ENCODE results near the gene HES3.
"Not testable (repeated sequence)": the region's sequence is repeated elsewhere in the genome, so short reads cannot be mapped to it uniquely, and the experiment has no call there.

HES3 gene

DNA sequence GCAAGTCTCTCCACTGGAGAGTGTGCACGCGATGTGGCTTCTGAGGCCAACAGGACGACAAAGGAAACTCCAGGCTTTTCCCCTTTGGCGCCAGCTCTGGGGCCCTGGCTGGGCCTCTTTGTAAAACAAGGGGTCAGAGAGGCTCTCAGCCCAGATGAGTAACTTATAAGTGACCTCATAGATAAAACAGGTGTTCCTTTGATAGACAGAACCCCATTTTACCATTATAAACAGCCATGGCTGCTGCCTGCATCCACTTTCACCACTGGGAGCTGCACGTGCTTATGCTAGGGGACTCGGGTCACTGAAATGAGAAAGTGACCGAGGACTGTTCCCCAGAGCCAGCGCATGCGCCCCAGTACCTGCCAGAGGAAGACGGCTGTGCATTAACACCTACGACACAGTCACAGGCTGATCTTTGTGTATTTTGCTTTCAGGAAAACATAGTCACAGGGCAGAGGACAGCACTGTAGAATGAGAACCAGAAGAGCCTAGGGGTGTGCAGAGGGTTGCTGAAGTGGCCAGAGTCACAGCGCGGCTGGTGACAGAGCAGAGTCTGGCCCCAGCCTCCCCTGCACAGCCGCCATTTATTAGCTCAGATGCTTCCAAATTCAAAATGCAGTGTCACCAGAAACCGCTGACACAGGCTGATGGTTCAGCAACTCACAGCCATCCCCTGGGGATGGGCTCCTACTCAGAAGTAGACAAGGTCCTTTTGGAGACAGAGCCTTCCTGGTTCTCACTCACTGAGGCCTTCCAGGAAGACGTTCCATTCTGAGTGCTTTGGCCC lies 25.4 kb upstream of the HES3 start:
- Histone ChIP-seq H2AFZ (ENCODE audit: low read depth, low read length, severe bottlenecking) (no peak overlapping the region), H3K4me2 (ENCODE audit: low read depth, low read length, poor library complexity, severe bottlenecking) (no peak overlapping the region), H3K27me3 (ENCODE audit: low read length) (no peaks in the 10 kb centered on the region), H3K36me3 (ENCODE audit: low read length) (no peaks in the 10 kb centered on the region), H3K79me2 (ENCODE audit: insufficient read depth, low read length) (no peaks in the 10 kb centered on the region), H3F3A (ENCODE audit: insufficient read depth) (no peaks in the 10 kb centered on the region), H3K4me3 (ENCODE audit: insufficient read depth, low read length, poor library complexity, severe bottlenecking) (no peak overlapping the region), H3K9me3 (ENCODE audit: insufficient read depth, low read length) (no peaks in the 10 kb centered on the region), H3K9ac (ENCODE audit: low read length) (no peak overlapping the region), H4K20me1 (ENCODE audit: low read depth, low read length) (no peaks in the 10 kb centered on the region), H3K27ac (ENCODE audit: low read depth, low read length) (no peak overlapping the region), H3K9me2 (replicated peaks; ENCODE audit: insufficient read depth, low read length) (no peaks in the 10 kb centered on the region)
- TF ChIP-seq, protein P1, sequence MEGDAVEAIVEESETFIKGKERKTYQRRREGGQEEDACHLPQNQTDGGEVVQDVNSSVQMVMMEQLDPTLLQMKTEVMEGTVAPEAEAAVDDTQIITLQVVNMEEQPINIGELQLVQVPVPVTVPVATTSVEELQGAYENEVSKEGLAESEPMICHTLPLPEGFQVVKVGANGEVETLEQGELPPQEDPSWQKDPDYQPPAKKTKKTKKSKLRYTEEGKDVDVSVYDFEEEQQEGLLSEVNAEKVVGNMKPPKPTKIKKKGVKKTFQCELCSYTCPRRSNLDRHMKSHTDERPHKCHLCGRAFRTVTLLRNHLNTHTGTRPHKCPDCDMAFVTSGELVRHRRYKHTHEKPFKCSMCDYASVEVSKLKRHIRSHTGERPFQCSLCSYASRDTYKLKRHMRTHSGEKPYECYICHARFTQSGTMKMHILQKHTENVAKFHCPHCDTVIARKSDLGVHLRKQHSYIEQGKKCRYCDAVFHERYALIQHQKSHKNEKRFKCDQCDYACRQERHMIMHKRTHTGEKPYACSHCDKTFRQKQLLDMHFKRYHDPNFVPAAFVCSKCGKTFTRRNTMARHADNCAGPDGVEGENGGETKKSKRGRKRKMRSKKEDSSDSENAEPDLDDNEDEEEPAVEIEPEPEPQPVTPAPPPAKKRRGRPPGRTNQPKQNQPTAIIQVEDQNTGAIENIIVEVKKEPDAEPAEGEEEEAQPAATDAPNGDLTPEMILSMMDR (IDR thresholded peaks at IDR 0.05; ENCODE audit: insufficient read depth, low read length, poor library complexity, severe bottlenecking) = no peak
- TF ChIP-seq EZH2phosphoT487 (conservative IDR thresholded peaks at IDR 0.05; ENCODE audit: low read length) = no peak

DNA sequence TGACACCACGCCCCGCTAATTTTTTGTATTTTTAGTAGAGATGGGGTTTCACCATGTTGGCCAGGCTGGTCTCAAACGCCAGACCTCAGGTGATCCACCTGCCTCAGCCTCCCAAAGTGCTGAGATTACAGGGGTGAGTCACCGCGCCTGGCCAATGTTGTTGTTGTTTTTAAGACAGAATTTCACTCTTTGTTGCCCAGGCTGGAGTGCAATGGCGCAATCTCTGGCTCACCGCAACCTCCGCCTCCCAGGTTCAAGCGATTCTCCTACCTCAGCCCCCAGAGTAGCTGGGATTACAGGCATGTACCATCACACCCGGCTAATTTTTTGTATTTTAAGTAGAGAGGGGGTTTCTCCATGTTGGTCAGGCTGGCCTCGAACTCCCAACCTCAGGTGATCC lies 24.3 kb upstream of the HES3 start:
- H3K79me2 ChIP-seq (ENCODE audit: insufficient read depth, low read length); H3K4me2 ChIP-seq (ENCODE audit: low read depth, low read length, poor library complexity, severe bottlenecking); H3K4me3 ChIP-seq (ENCODE audit: insufficient read depth, low read length, poor library complexity, severe bottlenecking); H2AFZ ChIP-seq (ENCODE audit: low read depth, low read length, severe bottlenecking); H4K20me1 ChIP-seq (ENCODE audit: low read depth, low read length); H3K27ac ChIP-seq (ENCODE audit: low read depth, low read length); H3K9me2 ChIP-seq (replicated peaks; ENCODE audit: insufficient read depth, low read length); H3K27me3 ChIP-seq (ENCODE audit: low read length); H3K9ac ChIP-seq (ENCODE audit: low read length); H3K36me3 ChIP-seq (ENCODE audit: low read length); H3F3A ChIP-seq (ENCODE audit: insufficient read depth); H3K9me3 ChIP-seq (ENCODE audit: insufficient read depth, low read length): not testable (repeated sequence)

DNA sequence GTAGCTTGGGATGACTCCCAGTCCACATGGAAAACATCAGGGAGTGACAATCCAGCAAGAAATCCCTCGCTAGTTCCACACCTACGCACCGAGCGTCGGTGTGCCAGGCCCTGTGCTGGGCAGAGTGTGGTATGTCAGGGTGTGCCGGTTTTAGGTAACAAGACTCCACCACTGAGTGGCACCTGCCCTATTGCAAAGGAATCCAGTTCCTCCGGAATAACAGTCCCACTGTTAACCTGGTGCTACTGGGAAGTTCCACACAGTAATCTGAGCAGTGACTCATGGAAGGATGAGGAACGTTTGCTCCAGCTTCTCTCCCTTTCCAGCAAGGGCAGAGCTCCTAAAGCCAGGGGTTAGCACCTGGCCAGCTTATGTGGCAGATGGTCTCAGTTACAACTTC lies 23.7 kb upstream of the HES3 start:
- Histone ChIP-seq H3K4me3 (ENCODE audit: insufficient read depth, low read length, poor library complexity, severe bottlenecking) (no peak overlapping the region), H3K36me3 (ENCODE audit: low read length) (no peaks in the 10 kb centered on the region), H3K27me3 (ENCODE audit: low read length) (no peaks in the 10 kb centered on the region), H4K20me1 (ENCODE audit: low read depth, low read length) (no peaks in the 10 kb centered on the region), H3K9me2 (replicated peaks; ENCODE audit: insufficient read depth, low read length) (no peaks in the 10 kb centered on the region), H2AFZ (ENCODE audit: low read depth, low read length, severe bottlenecking) (no peak overlapping the region), H3F3A (ENCODE audit: insufficient read depth) (no peaks in the 10 kb centered on the region), H3K79me2 (ENCODE audit: insufficient read depth, low read length) (no peaks in the 10 kb centered on the region), H3K27ac (ENCODE audit: low read depth, low read length) (no peak overlapping the region), H3K4me2 (ENCODE audit: low read depth, low read length, poor library complexity, severe bottlenecking) (no peak overlapping the region), H3K9me3 (ENCODE audit: insufficient read depth, low read length) (no peaks in the 10 kb centered on the region), H3K9ac (ENCODE audit: low read length) (no peak overlapping the region)
- TF ChIP-seq, protein P1 (IDR thresholded peaks at IDR 0.05; ENCODE audit: insufficient read depth, low read length, poor library complexity, severe bottlenecking) = no peak
- no peak for TF ChIP-seq EZH2phosphoT487 (conservative IDR thresholded peaks at IDR 0.05; ENCODE audit: low read length)

DNA sequence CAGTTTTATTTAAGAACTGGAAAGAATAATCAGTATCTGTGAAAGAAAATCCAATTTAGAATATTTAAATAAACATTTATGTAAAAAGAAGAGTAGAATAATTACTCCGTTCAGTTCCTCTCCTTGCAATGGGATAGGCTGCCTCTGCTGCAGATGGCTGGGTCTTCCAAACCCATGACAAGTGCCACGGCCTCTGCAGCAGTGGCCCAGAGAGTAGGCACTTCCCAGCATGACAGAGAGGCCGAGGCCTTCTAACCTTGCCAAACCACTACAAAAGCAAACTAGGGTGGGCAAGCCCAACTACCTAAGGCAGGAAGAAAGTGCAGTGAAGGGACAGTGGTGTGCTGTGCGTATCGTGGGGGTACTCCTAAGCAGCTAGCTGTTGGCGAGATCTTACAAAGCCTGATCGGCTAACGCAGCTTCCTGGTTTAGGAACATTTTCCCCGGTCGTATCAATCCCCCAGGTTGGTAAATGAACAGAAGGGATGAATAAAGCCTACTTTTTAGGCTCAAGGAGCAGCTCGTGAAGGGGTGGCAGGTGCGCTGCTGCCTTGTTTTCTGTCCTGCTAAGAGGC lies 22.7 kb upstream of the HES3 start:
- Histone ChIP-seq H3K9ac (ENCODE audit: low read length) (no peak overlapping the region), H3K36me3 (ENCODE audit: low read length) (no peaks in the 10 kb centered on the region), H3F3A (ENCODE audit: insufficient read depth) (no peaks in the 10 kb centered on the region), H3K9me3 (ENCODE audit: insufficient read depth, low read length) (no peaks in the 10 kb centered on the region), H3K79me2 (ENCODE audit: insufficient read depth, low read length) (no peaks in the 10 kb centered on the region), H3K4me2 (ENCODE audit: low read depth, low read length, poor library complexity, severe bottlenecking) (no peak overlapping the region), H3K9me2 (replicated peaks; ENCODE audit: insufficient read depth, low read length) (no peaks in the 10 kb centered on the region), H3K4me3 (ENCODE audit: insufficient read depth, low read length, poor library complexity, severe bottlenecking) (no peak overlapping the region), H2AFZ (ENCODE audit: low read depth, low read length, severe bottlenecking) (no peak overlapping the region), H4K20me1 (ENCODE audit: low read depth, low read length) (no peaks in the 10 kb centered on the region), H3K27ac (ENCODE audit: low read depth, low read length) (no peak overlapping the region), H3K27me3 (ENCODE audit: low read length) (no peaks in the 10 kb centered on the region)
- TF ChIP-seq EZH2phosphoT487 (conservative IDR thresholded peaks at IDR 0.05; ENCODE audit: low read length) = no peak
- TF ChIP-seq, protein P1 (IDR thresholded peaks at IDR 0.05; ENCODE audit: insufficient read depth, low read length, poor library complexity, severe bottlenecking) = no peak
